Endothelial cell of umbilical vein (primary cell): ENCODE data around the gene PLAAT2. TPM values are rescaled to one million over a fixed set of nuclear protein-coding genes. Genes with fewer than 3 reads are reported as not detected.

ENCODE experiments used
- BruUV-seq: library from RNA; stranded (reverse); fragments of 400-500 nt; replicated peaks from 2 replicates; lab custom pipeline; 2021; lab: Mats Ljungman, UMichigan
- CTCF ChIA-PET: fragments of 300-600, 350-600 bp; sonication (Branson Sonifier 250); formaldehyde crosslinking; loops from one replicate; lab custom pipeline; 2021; ENCODE audit warnings: antibody characterized with exemption, inconsistent platforms; lab: Charles Lee
- POLR2A ChIA-PET: fragments of 300-600, 350-600 bp; sonication (Branson Sonifier 250); formaldehyde crosslinking; loops from one replicate; lab custom pipeline; 2021; ENCODE audit warnings: antibody characterized with exemption, inconsistent platforms; lab: Charles Lee
- DNase-seq: peaks from one replicate; pipeline ENCODE4 v3.0.0-alpha.2; 2011; ENCODE audit warnings: low read depth, low spot score
- FAIRE-seq: peaks from 2 replicates; lab custom pipeline; 2011; peaks lifted over from hg19 to GRCh38; lab: Jason Lieb, UNC
- H2AFZ ChIP-seq: 2 replicates; pipeline ENCODE4 v1.6.0; 2012; ENCODE audit warnings: low read depth, low read length, control low read depth, inconsistent platforms
- H3K27ac ChIP-seq: 2 replicates; pipeline ENCODE4 v1.5.1; 2011; ENCODE audit warnings: low read depth, mild to moderate bottlenecking, control low read depth, low read length, moderate library complexity; ENCODE audit not compliant: insufficient read depth
- H3K27me3 ChIP-seq, 2 experiments: 2 replicates each; pipeline versions ENCODE4 v1.6.0 to v1.6.1; 2011; ENCODE audit warnings: low read length in 2 of 2, mixed read lengths in 1 of 2; ENCODE audit not compliant: control insufficient read depth in 2 of 2, insufficient read depth in 2 of 2
- H3K36me3 ChIP-seq, 2 experiments: 2 replicates in 1 of 2; 3 replicates in 1 of 2; pipeline ENCODE4 v1.5.1; 2011; ENCODE audit warnings: low read length in 2 of 2, mild to moderate bottlenecking in 1 of 2, moderate library complexity in 1 of 2; ENCODE audit not compliant: control insufficient read depth in 2 of 2, insufficient read depth in 2 of 2; ENCODE audit errors: extremely low read depth in 1 of 2
- H3K4me1 ChIP-seq: 3 replicates; pipeline ENCODE4 v1.5.1; 2011; ENCODE audit warnings: mild to moderate bottlenecking, low read length; ENCODE audit not compliant: control insufficient read depth, insufficient read depth; ENCODE audit errors: extremely low read depth
- H3K4me2 ChIP-seq: 2 replicates; pipeline ENCODE4 v1.6.1; 2011; ENCODE audit warnings: low read length, control low read depth, mixed read lengths; ENCODE audit not compliant: insufficient read depth
- H3K4me3 ChIP-seq, 3 experiments: fragments of 200-600 bp in 1 of 3; sonication (generic), shearing (Covaris generic) in 1 of 3; replicated peaks in 1 of 3; 2 replicates each; pipeline ENCODE4 v1.5.1; 2011 to 2016; ENCODE audit warnings: control low read depth in 3 of 3, low read length in 3 of 3, mild to moderate bottlenecking in 2 of 3, inconsistent platforms in 1 of 3, low read depth in 1 of 3, moderate library complexity in 1 of 3; ENCODE audit not compliant: insufficient read depth in 1 of 3
- H3K79me2 ChIP-seq: 2 replicates; pipeline ENCODE4 v1.6.0; 2012; ENCODE audit warnings: low read length, inconsistent platforms; ENCODE audit not compliant: control insufficient read depth, insufficient read depth
- H3K9ac ChIP-seq: replicated peaks from 2 replicates; pipeline ENCODE3; 2011; ENCODE audit warnings: low read length, control low read depth; ENCODE audit not compliant: insufficient read depth; ENCODE audit errors: extremely low read depth
- H3K9me1 ChIP-seq: replicated peaks from 3 replicates; pipeline ENCODE4 v1.6.0; 2011; ENCODE audit warnings: mild to moderate bottlenecking, low read length; ENCODE audit not compliant: control insufficient read depth, insufficient read depth; ENCODE audit errors: extremely low read depth
- H3K9me3 ChIP-seq: replicated peaks from 2 replicates; pipeline ENCODE4 v1.5.1; 2012; ENCODE audit warnings: low read length, inconsistent platforms; ENCODE audit not compliant: control insufficient read depth, insufficient read depth
- H4K20me1 ChIP-seq: replicated peaks from 2 replicates; pipeline ENCODE3; 2011; ENCODE audit warnings: mild to moderate bottlenecking, low read length; ENCODE audit not compliant: control insufficient read depth, insufficient read depth; ENCODE audit errors: extremely low read depth
- EZH2 ChIP-seq: IDR thresholded peaks from 2 replicates; pipeline ENCODE4 v1.6.1; 2012; ENCODE audit warnings: borderline replicate concordance, low read depth, mild to moderate bottlenecking, moderate library complexity, low read length, inconsistent platforms; ENCODE audit not compliant: severe bottlenecking
- FOS ChIP-seq: IDR thresholded peaks from 2 replicates; pipeline ENCODE4 v1.6.1; 2011; ENCODE audit warnings: mild to moderate bottlenecking, low read length, moderate library complexity, borderline replicate concordance; ENCODE audit not compliant: insufficient read depth
- GATA2 ChIP-seq: IDR thresholded peaks from 2 replicates; pipeline ENCODE4 v1.7.0; 2011; ENCODE audit warnings: low read depth, mild to moderate bottlenecking, moderate library complexity, mixed read lengths, low read length; ENCODE audit not compliant: insufficient read length, insufficient read depth
- JUN ChIP-seq: IDR thresholded peaks from 2 replicates; pipeline ENCODE4 v1.6.1; 2011; ENCODE audit warnings: borderline replicate concordance, low read depth; ENCODE audit not compliant: insufficient read length, insufficient read depth
- MAX ChIP-seq: IDR thresholded peaks from 2 replicates; pipeline ENCODE4 v1.6.1; 2011; ENCODE audit not compliant: insufficient read depth, insufficient read length
- MYC ChIP-seq: IDR thresholded peaks from one replicate; pipeline ENCODE4 v1.6.1; 2011; ENCODE audit warnings: mild to moderate bottlenecking, low read depth, low read length
- POLR2A ChIP-seq: IDR thresholded peaks from 2 replicates; pipeline ENCODE4 v1.6.1; 2012; ENCODE audit warnings: low read depth, mild to moderate bottlenecking, control low read depth, low read length
- POLR2AphosphoS5 ChIP-seq: IDR thresholded peaks from 2 replicates; pipeline ENCODE4 v1.6.1; 2012; ENCODE audit warnings: low read depth, mild to moderate bottlenecking, control low read depth, low read length, moderate library complexity; ENCODE audit not compliant: insufficient read depth
- dilution Hi-C: fragments of 300-500 bp; cut with MboI; formaldehyde crosslinking; loops from one replicate; pipeline ENCODE4 v1.15.0; 2019; ENCODE audit warnings: low sequenced_read_pairs; ENCODE audit not compliant: extremely low pct_ligation_motif_present
- intact Hi-C: fragments of 100-400 bp; cut with micrococcal nuclease; formaldehyde crosslinking; loops from one replicate; pipeline ENCODE4 v1.10.0; 2022
- polyA plus RNA-seq, 4 experiments: library from polyadenylated mRNA; depleted of rRNA in 3 of 4; stranded (reverse) in 3 of 4; unstranded in 1 of 4; fragments of >200 nt; gene quantifications; 2 replicates each; pipeline versions ENCODE4 v1.2.1 to v1.2.3, GENCODE V29; 2011 to 2012; ENCODE audit warnings: missing spikeins in 1 of 4
- total RNA-seq: library from RNA; stranded (reverse); gene quantifications from 2 replicates; pipeline ENCODE4 v1.2.3, GENCODE V29; 2021
- TF ChIP-seq, protein P1 (sequence below), 2 donors: IDR thresholded peaks; 1 replicate in 1 of 2; 2 replicates in 1 of 2; pipeline ENCODE4 v1.5.1; 2011; ENCODE audit warnings: low read length in 2 of 2, mild to moderate bottlenecking in 2 of 2, moderate library complexity in 2 of 2, control low read depth in 1 of 2, inconsistent platforms in 1 of 2, low read depth in 1 of 2; ENCODE audit not compliant: insufficient read depth in 1 of 2; ENCODE audit errors: extremely low read depth in 1 of 2

PLAAT2 gene
- total and polyA plus RNA-seq, 2 donors (not counting 3 experiments of a cell fraction or from before 2014, with no cell fraction given) = 0.40 TPM; not detected in 1

DNA sequence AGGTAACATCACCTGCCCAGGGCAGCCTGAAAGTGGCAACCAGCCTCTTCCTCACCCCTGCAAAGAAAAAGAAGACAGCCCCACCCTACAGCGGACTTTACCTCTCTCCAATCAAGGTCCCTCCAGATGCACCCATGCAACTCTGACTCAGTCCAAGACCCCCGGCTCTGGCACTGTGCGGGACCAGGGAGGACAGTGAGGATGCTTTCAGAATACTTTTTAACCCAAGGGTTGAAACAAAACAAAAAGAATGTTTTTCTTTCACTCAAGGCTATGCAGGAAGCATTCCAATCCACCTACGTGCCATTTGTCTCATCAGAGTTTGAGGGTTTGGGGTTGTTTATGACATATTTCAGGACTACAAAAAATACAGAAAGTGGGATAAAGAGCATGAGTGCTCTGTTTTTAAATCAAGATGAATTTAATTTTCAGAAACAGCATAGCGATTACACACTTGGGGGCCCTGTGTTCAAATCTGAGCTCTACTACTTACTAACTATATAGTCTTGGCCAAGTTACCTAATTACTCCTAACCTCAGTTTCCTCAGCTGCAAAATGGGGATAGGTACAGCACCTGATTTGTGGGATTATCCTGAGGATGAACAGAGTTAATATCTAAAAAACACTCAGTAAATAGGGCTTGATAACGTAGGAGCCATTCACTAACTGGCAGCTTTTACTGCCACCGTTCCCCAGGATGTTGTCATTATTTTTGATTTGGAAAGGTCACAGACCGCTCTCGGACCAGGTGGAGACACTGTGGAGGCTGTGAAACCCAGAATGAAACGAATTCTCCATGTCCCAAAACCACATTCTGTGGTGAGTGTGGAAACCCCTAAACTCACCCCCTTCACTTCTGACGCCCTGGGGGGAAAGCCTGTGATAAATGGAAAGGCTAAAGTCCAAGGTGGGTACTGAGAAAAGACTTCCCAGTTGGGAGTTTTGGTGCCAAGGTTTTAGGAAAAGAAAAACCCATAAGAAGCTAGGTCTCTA, 45.5 kb upstream of the PLAAT2 start:
- FAIRE-seq (peak; percentile 31), DNase-seq (no peak)
- H3K9ac ChIP-seq = no peak overlapping the region
- H4K20me1 ChIP-seq = no peaks in the 10 kb centered on the region
- ChIA-PET CTCF (interaction anchor here (1.0 kb wide), 1 partner anchor 130 kb away, joined by 6 read pairs; no protein-coding TSS in a partner anchor), POLR2A (no interaction called here)
- no peaks in the 10 kb centered on the region for H3K36me3 ChIP-seq
- no peak overlapping the region for H2AFZ ChIP-seq
- H3K4me2 ChIP-seq = no peak overlapping the region
- H3K4me1 ChIP-seq = peaks cover 23% of the 10 kb centered on the region
- H3K9me1 ChIP-seq = no peaks in the 10 kb centered on the region
- no TSS peak for BruUV-seq
- no peak overlapping the region for H3K4me3 ChIP-seq
- no peaks in the 10 kb centered on the region for H3K27me3 ChIP-seq
- dilution Hi-C loops (no loop called here), intact Hi-C loops (no loop called here)
- TF ChIP-seq POLR2AphosphoS5 (no peak), POLR2A (no peak), GATA2 (no peak), JUN (no peak), EZH2 (no peak), MAX (no peak), FOS (no peak), MYC (no peak)
- TF ChIP-seq, protein P1, sequence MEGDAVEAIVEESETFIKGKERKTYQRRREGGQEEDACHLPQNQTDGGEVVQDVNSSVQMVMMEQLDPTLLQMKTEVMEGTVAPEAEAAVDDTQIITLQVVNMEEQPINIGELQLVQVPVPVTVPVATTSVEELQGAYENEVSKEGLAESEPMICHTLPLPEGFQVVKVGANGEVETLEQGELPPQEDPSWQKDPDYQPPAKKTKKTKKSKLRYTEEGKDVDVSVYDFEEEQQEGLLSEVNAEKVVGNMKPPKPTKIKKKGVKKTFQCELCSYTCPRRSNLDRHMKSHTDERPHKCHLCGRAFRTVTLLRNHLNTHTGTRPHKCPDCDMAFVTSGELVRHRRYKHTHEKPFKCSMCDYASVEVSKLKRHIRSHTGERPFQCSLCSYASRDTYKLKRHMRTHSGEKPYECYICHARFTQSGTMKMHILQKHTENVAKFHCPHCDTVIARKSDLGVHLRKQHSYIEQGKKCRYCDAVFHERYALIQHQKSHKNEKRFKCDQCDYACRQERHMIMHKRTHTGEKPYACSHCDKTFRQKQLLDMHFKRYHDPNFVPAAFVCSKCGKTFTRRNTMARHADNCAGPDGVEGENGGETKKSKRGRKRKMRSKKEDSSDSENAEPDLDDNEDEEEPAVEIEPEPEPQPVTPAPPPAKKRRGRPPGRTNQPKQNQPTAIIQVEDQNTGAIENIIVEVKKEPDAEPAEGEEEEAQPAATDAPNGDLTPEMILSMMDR (IDR thresholded peaks at IDR 0.05; ENCODE audit: extremely low read depth in 1 of 2, insufficient read depth in 1 of 2, low read depth in 1 of 2, low read length in 2 of 2) = no peak
- no peaks in the 10 kb centered on the region for H3K9me3 ChIP-seq
- H3K27ac ChIP-seq = no peak overlapping the region
- H3K79me2 ChIP-seq = peaks cover 15% of the 10 kb centered on the region
